BE2C (cell line): ENCODE measurements around the gene ZC4H2.
"Not testable (repeated sequence)": the region's sequence is repeated elsewhere in the genome, so short reads cannot be mapped to it uniquely, and the experiment has no call there.

Experiments
- DNase-seq: peaks from one replicate; pipeline ENCODE4 v3.0.0-alpha.2; 2020
- H3K27me3 ChIP-seq: fragments of 250-450 bp; sonication (Bioruptor Pico); 2 replicates; pipeline ENCODE4 v1.5.1; 2020; ENCODE audit warnings: mild to moderate bottlenecking
- H3K36me3 ChIP-seq: fragments of 250-450 bp; sonication (Bioruptor Pico); 2 replicates; pipeline ENCODE4 v1.5.1; 2020; ENCODE audit warnings: mild to moderate bottlenecking
- H3K4me1 ChIP-seq: fragments of 250-450 bp; sonication (Bioruptor Pico); 2 replicates; pipeline ENCODE4 v1.5.1; 2020
- H3K4me3 ChIP-seq: 2 replicates; pipeline ENCODE4 v1.5.1; 2011; ENCODE audit warnings: low read depth, low read length
- H3K9me3 ChIP-seq: fragments of 250-450 bp; sonication (Bioruptor Pico); 2 replicates; pipeline ENCODE4 v1.5.1; 2020
- CTCF ChIP-seq: IDR thresholded peaks from 2 replicates; pipeline ENCODE4 v1.5.1; 2012; ENCODE audit warnings: mild to moderate bottlenecking, low read depth, low read length

Gene ZC4H2

GRCh38 chrX:64908121-64908520 is 68.1 kb downstream of the ZC4H2 start:
- no peak for DNase-seq
- Histone ChIP-seq H3K4me1 (no peaks in the 10 kb centered on the region), H3K9me3 (no peaks in the 10 kb centered on the region), H3K27me3 (no peaks in the 10 kb centered on the region), H3K4me3 (no peak overlapping the region), H3K36me3 (no peaks in the 10 kb centered on the region)
- TF ChIP-seq CTCF = no peak

- Histone ChIP-seq H3K36me3 (no peaks in the 10 kb centered on the region), H3K27me3 (no peaks in the 10 kb centered on the region), H3K4me3 (no peak overlapping the region), H3K4me1 (no peaks in the 10 kb centered on the region), H3K9me3 (no peaks in the 10 kb centered on the region)
- peak; percentile 51 for TF ChIP-seq CTCF
- DNase-seq = peak; percentile 36
Observed at GRCh38 chrX:64894454-64895038, 81.7 kb downstream of the ZC4H2 start.

GRCh38 chrX:64885850-64886249 is 90.4 kb downstream of the ZC4H2 start:
- DNase-seq = peak; percentile 21
- Histone ChIP-seq H3K36me3 (no peaks in the 10 kb centered on the region), H3K4me3 (no peak overlapping the region)

GRCh38 chrX:64878709-64879108 is 97.5 kb downstream of the ZC4H2 start:
- not testable (repeated sequence) for H3K36me3 ChIP-seq, H3K9me3 ChIP-seq, H3K27me3 ChIP-seq, H3K4me3 ChIP-seq, H3K4me1 ChIP-seq, DNase-seq

More at GRCh38 chrX:64885850-64886249, 90.4 kb downstream of the ZC4H2 start:
- H3K9me3 ChIP-seq = no peaks in the 10 kb centered on the region
- no peaks in the 10 kb centered on the region for H3K27me3 ChIP-seq
- peak; percentile 62 for TF ChIP-seq CTCF
- H3K4me1 ChIP-seq = no peaks in the 10 kb centered on the region

- Histone ChIP-seq H3K4me3 (no peak overlapping the region), H3K27me3 (no peaks in the 10 kb centered on the region), H3K9me3 (no peaks in the 10 kb centered on the region), H3K4me1 (no peaks in the 10 kb centered on the region), H3K36me3 (no peaks in the 10 kb centered on the region)
- no peak for DNase-seq
- TF ChIP-seq CTCF = no peak
Observed at GRCh38 chrX:64867217-64867616, 109.0 kb downstream of the ZC4H2 start.
